ENCODE data around the gene RRAS.

Gene RRAS

DNA sequence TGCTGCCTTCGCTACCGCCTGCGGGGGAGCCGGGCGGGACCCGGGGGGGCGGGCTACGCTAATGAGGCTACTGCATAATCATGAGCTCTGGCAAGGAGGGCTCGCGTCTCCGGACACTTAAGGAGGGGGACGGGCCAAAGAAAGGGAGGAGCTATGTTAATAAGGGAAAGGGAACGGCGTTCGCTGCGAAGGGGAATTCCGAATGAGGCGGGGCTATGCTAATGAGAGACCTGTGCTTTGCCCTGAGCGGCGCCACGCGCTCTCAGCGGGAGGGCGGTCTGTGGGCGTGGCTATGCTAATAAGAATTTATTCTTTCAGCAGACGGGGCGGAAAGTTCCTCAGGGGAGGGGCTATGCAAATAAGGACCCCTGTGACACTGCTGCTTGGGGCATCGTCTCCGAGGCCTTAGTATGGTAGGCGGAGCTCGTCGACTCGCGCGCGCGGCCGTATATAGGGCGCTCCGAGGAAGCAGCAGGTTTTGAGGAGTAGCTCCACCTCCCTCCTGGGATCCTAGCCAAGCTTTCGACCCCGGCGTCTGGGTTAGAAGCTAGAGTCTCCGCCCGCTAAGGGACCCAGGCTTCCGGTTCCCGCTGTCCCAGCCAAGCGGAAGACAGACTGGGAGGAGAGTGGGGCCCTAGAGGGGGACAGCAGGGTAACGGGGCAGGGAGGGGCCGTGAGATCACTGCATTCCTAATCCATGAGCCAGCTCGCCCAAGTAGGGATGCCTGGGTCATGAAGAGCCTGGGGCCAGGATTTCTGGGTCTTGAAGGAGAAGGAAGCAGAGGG is at the start of gene RRAS:
TSS of gene RRAS (minus strand) at position 31 of the 786 bp plus-strand sequence. CDS start 45 bp downstream, outside the sequence.
- in situ Hi-C loops (cut with HindIII; ENCODE audit: low pct_ligation_motif_present, low pct_unique_long_range_greater_than_20kb, low sequenced_read_pairs), result no loop called here
- peak; percentile 99 for DNase-seq

DNA sequence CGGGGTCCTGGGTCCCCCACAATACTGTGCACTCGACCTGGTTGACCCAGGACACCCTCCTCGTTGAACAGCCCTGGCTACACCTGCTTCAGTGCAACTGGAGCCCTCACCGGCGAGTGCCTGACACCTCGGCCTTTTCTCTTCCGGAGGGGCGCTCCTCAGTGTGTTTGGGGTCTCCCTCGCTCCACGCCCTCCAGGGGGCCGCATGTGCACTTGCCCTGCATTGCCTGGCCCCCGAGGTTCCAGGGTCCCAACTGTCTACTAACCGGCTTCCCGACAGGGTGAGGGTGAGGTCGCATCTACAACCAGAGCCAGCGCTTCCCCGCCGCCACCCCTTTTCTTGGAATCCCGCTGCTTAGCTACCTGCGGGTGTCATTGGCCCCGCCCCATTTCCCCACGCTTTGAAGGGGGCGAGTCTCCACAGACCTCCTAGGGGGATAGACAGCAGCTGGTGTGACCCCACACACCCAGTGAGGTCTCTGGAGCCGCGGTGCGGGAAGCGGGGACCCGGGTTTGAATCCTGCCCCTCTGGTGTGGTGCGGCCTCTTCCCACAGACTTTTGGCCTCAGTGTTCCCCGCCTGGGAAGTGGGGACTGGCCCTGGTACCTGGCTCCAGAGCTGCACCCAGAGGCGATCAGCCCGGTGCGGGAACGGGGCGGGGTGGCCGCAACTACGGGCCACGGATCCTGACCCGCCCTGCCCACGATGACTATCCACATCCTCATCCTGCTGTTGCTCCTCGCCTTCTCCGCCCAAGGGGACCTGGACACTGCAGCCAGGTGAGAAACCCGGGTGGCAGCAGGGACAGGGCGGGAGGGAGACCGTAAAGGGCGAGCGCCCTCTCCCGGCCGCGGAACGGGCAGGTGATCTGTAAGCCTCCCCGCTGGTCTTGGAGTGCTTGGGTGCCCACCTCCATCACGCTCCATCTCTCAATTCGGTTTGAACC is 49.5 kb upstream of the RRAS start, which contains the start of gene ADM5:
TSS of gene ADM5 (plus strand) at position 462 of the 946 bp plus-strand sequence. CDS start at position 706, 244 bp downstream.
- in situ Hi-C loops (cut with HindIII; ENCODE audit: low pct_ligation_motif_present, low pct_unique_long_range_greater_than_20kb, low sequenced_read_pairs), result no loop called here

DNA sequence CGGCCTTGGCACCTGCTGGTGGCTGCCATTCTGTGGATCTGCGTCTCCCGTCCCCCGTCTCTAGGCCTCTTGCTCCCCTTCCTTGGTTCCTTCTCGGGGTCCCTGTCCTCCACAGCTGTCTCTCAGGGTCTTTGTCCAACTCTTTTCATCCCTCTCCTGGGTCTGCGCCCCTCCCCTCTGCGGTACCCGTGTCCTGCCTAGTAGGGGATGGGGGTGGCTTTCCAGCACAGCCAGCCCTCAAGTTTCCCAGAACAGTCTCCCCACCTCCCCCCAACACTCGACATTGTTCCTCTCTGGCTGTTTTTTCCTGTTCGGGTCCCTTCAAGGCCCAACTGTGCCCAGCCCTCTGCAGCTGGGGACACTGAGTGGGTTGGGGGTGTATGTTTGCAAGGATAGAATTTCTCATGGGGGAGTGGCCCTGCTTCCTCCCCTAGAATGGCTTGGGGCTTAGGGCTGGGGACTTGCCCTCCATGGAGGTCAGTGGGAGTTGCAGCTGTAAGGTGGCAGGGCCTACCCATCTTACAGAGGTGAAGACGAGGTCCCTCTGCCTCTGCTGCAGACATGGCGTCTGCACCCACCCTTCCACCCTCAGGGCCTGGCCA is 48.7 kb upstream of the RRAS start:
- in situ Hi-C loops (cut with HindIII; ENCODE audit: low pct_ligation_motif_present, low pct_unique_long_range_greater_than_20kb, low sequenced_read_pairs), result no loop called here
- DNase-seq, result no peak

More for the DNA sequence above, 49.5 kb upstream of the RRAS start, which contains the start of gene ADM5:
- no peak for DNase-seq

DNA sequence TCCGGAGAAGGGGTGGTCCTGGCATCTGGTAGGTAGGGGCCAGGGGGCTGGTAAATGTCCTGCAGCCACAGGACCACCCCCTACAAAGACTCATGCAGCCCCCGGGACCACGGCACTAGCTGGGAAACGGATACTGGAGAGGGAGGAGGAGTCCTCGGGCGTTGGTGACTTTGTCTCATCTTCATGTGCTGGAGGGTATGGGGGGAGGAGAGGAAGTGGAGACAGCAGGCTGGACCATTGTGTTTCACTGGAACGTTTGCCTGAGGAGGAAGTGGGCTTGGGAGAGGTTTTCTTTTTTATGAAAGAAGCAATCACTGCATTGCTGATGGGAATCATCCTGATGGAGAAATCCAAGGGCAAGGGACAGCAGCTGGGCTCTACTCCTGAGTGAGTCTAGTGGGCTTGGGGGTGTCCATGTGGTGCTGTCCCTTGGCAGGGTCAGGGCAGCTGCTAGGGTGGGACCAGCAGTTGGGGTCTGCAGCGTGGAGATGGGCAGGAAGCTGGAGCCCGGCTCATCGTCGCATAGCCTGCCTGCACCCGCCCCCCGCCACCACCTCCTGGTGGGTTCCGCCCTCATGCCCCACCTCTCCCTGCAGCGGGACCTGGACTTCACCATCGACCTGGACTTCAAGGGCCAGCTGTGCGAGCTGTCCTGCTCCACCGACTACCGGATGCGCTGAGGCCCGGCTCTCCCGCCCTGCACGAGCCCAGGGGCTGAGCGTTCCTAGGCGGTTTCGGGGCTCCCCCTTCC is 47.8 kb upstream of the RRAS start:
- DNase-seq, result no peak
- in situ Hi-C loops (cut with HindIII; ENCODE audit: low pct_ligation_motif_present, low pct_unique_long_range_greater_than_20kb, low sequenced_read_pairs), result no loop called here

DNA sequence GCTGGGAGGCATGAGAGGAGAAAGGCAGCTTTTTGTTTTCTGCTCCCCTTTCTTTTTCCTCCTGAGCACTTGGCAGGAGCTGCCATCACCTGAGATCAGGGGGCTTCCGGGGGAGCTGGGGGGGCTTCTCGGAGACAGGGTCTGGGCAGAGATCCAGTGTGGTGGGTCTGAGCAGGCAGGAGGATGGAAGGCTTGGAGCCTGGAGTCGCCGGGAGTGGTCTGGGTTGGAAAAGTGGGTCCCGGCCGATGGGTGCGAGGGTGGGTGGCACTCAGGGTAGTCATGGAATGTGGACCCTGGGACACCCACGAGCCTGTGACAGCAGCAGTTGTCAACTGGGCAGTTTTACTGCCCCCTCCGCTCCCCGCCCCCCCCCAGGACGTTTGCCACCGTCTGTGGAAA is 47.2 kb upstream of the RRAS start:
- in situ Hi-C loops (cut with HindIII; ENCODE audit: low pct_ligation_motif_present, low pct_unique_long_range_greater_than_20kb, low sequenced_read_pairs), result no loop called here

DNA sequence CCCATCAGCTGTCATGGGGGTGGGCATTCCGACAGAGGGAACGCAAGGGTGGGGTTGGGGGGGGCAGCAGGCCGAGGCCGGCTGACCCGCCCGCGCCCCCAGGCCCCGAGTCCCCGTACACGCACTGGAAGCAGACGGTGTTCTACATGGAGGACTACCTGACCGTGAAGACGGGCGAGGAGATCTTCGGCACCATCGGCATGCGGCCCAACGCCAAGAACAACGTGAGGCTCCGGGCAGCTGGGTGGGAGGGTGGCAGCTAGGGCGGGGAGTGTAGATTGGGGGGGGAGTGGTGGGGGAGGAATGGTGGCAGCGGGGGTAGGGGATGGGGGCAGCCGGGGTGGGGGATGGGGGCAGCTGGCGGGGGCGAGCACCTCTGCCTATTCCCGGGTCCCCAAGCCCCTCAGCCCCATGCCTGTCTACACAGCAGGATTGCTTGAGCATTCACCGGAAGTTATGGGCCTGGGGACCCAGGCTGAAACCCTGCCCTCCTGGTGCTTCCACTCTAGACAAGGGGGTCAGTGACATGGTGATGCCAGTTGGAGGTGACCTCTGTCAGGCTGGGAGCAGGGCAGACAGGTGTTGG is 46.7 kb upstream of the RRAS start:
- no peak for DNase-seq
- in situ Hi-C loops (cut with HindIII; ENCODE audit: low pct_ligation_motif_present, low pct_unique_long_range_greater_than_20kb, low sequenced_read_pairs), result no loop called here

More for the DNA sequence above, 47.2 kb upstream of the RRAS start:
- DNase-seq, result no peak

DNA sequence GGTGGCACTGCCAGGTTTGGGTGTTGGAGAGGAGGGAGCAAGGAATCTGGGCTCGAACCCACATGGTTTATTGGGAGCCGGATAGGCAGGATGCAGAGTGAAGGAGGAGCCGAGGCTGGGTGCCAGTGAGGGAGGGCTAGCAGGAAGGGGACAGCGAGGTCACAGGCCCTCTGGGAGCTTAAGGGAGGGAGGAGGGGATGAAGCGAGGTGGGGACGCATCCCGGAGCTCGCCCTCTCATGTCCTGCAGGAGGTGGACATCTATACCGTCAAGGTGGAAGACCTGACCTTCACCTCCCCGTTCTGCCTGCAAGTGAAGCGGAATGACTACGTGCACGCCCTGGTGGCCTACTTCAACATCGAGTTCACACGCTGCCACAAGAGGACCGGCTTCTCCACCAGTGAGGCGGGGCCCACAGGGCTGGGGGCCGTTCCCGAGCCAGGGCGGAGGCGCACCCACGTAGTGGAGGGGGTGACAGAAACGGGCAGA is 45.9 kb upstream of the RRAS start:
- no peak for DNase-seq
- in situ Hi-C loops (cut with HindIII; ENCODE audit: low pct_ligation_motif_present, low pct_unique_long_range_greater_than_20kb, low sequenced_read_pairs), result no loop called here

DNA sequence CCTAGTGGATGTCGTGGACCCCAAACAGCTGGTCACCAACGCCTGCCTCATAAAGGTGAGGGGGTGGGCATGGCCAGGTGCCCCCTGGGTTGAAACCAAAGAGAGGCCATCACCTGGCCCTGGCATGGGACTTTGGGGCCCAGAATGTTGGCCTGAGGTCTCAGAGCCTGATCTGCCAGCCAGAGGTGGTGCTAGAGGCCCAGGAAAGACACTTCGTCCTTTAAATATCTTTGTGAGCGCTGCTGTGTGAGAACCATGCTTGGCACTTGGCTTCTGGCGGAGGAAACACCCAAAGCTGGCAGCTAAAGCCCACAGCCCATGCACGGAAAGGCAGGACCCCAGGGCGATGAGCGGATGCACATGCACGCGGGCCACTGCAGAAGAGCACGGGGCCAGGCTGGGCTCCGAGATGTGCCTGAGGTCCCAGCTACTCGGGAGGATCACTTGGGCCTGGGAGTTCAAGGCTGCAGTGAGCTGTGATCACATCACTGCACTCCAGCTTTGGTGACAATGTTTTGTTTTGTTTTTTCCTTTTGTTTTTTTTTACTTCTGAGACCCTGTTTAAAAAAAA is 45.1 kb upstream of the RRAS start:
- no peak for DNase-seq
- in situ Hi-C loops (cut with HindIII; ENCODE audit: low pct_ligation_motif_present, low pct_unique_long_range_greater_than_20kb, low sequenced_read_pairs), result no loop called here

DNA sequence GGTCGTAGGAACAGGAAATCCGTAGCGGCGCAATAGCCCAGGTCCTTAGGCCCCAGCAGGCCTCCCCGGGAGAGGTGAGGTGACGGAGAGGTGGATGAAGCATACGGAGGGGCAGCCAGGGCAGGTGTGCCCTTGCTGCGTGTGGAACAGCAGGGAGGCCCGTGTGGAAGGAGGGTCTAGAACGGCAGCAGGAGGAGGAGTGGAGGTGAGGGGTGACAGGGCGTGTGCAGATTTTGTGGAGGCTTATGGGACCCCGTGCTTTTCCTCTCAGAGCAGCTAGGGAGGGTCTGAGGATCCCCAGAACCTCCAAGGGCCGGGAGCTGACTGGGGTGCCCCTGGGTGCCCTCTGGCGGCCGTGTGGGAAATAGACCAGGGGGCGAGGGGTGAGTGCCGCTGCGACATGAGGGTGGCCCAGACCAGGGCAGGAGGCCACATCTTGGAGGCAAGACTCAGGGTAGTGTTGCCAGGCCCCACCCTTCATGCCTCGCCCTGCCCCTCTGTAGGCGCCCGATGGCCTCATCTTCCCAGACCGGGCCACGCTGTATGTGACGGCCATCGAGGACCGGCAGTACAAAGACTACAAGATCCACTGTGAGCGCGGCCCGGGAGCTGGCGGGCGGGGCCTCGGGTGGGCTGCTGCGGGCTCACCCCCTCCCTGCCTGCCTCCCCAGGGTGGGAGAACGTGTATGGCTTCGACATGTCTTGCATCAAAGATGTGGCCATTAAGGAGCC is 44.5 kb upstream of the RRAS start:
- in situ Hi-C loops (cut with HindIII; ENCODE audit: low pct_ligation_motif_present, low pct_unique_long_range_greater_than_20kb, low sequenced_read_pairs), result no loop called here
- no peak for DNase-seq

DNA sequence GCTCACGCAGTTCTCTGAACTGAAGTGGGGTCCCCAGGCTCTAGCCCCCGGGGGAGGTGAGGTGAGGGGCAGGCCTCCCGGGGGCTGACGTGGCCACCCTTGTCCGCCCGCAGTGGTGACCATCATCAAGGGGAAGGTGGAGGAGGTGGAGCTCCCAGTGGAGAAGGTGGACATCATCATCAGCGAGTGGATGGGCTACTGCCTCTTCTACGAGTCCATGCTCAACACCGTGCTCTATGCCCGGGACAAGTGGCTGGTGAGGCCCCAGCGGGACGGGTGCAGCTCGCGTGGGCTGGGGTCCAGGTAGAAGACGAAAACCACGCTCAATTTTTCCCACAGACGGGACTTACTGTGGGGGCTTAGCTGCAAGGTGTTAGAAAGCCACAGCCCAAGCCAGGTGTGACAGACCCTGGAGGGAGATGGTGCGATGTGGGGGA is 43.9 kb upstream of the RRAS start:
- no peak for DNase-seq
- in situ Hi-C loops (cut with HindIII; ENCODE audit: low pct_ligation_motif_present, low pct_unique_long_range_greater_than_20kb, low sequenced_read_pairs), result no loop called here

DNA sequence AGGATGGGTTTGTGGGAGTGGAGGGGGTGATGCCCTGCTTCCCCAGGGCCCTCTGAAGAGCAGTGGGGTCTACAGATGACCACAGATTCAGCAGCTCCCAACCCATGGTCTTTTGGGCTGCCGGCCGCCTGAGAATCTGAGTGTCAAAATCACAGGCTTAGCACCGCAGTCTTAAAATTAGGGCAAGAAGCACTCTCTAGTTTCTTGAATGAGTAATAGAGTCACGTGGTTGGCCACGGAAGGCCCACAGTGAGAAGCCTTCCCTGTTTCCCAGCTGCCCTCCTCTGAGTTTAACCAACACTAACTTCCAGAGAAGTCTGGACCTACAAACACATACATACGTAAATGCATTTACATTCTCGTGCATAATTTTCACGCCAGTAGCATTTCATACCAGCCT is 42.3 kb upstream of the RRAS start:
- in situ Hi-C loops (cut with HindIII; ENCODE audit: low pct_ligation_motif_present, low pct_unique_long_range_greater_than_20kb, low sequenced_read_pairs), result no loop called here
- DNase-seq, result no peak

DNA sequence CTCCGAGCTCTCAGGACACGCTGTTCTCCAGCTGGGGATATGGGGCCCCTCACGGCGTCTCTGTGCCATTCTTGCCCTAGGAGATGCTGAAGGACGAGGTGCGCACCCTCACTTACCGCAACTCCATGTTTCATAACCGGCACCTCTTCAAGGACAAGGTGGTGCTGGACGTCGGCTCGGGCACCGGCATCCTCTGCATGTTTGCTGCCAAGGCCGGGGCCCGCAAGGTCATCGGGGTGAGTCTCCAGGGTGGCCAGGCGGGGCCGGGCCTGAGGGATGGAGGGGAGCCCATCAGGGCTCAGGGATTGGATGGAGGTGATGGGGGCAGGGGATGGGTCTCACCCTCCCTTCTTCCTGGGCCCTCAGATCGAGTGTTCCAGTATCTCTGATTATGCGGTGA is 41.9 kb upstream of the RRAS start:
- in situ Hi-C loops (cut with HindIII; ENCODE audit: low pct_ligation_motif_present, low pct_unique_long_range_greater_than_20kb, low sequenced_read_pairs), result no loop called here

DNA sequence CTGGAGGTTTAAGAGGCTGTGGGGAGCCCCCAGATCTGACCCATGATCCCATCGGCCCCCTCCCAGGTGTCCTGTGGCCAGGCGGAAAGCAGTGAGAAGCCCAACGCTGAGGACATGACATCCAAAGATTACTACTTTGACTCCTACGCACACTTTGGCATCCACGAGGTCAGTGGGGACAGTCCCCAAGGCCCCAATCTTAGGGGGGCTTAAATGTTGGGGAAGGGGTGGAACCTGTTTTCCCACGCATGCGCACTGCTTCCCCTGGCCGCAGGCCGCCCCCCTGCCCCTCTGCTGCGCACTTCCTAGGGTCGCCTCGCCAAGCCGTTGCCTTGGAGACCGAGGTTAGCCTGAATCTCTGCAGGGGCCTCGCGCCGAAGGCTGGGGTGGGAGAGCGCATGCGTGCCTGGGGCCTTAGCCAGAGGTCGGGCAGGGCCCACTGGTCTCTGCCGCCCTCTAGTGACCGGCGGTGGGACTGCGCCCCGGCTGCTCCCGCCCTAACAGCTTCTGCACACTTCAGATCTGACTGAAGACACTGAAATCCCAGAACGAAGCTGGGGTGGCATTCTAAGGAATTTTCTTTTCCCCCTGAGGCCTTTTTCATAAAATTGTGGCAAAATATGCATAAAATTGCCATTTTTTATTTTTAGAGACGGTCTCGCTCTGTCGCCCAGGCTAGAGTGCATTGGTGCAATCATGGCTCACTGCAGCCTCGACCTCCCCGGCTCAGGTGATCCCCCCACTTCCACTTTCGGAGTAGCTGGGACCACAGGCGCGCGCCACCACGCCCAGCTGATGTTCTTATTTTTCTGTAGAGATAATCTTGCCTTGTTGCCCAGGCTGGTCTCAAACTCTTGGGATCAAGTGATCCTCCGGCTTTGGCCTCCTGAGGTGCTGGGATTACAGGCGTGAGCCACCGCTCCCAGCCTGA is 40.7 kb upstream of the RRAS start:
- in situ Hi-C loops (cut with HindIII; ENCODE audit: low pct_ligation_motif_present, low pct_unique_long_range_greater_than_20kb, low sequenced_read_pairs), result no loop called here
- DNase-seq, result peak; percentile 80

More for the DNA sequence above, 41.9 kb upstream of the RRAS start:
- no peak for DNase-seq

DNA sequence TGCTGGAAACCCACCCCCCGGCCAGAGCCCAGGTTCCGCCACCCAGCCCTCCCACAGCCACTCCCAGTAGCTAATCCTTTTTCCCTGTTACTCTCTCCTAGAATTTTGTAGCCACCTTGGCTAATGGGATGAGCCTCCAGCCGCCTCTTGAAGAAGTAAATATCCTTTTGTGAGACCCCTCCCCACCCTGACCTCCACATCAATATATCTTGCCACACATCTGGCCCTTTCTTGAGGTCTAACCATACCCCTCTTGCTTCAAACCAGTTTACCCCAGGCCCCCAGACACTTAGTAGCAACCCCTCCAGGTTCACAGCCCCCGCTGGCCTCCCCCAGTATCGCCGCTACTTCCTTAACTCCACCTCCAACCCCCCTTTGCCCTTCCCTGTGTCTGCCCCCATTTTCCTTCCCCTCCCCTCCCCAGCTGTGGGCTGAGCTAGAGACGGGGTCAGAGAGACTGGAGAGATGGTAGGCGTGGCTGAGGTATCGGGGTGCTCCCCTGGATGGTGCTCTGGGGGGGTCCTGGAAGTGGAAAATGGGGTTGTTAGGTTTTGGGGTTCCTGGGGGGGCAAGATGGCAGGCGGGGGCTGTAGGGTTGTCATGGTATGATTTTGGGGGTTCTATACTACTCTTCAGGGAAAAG is 39.9 kb upstream of the RRAS start:
- in situ Hi-C loops (cut with HindIII; ENCODE audit: low pct_ligation_motif_present, low pct_unique_long_range_greater_than_20kb, low sequenced_read_pairs), result no loop called here

DNA sequence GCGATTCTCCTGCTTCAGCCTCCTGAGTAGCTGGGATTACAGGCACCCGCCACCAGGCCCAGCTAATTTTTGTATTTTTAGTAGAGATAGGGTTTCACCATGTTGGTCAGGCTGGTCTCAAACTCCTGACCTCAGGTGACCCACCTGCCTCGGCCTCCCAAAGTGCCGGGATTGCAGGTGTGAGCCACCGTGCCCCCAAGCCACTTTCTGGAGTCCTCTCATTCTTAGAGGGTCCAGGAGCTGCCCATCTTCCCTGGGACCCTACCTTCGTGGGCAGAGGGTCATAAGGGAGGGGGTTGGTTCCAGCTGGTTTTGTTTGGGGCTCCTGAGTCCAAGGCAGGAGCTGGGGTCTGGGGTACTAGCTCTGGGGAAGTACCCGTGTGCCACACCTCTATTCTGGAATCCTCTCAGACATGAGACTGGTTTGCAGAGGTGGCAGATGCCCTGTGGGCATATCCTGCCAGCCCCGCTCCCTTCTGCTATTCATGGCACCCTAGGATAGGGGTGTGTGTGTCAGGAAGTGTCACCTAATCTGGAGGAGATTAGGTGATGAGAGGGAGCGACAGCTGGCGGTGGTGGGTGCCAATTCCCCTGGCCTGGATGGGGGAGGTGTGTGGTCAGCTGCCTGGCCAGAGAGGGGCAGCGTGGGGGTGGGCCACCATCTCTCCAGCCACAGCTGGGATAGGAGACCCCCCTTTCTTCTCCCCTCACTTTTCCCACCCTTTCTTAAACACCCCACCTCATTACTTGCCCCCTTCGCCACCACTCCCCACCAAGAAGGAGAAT is 39.2 kb upstream of the RRAS start:
- DNase-seq, result no peak
- in situ Hi-C loops (cut with HindIII; ENCODE audit: low pct_ligation_motif_present, low pct_unique_long_range_greater_than_20kb, low sequenced_read_pairs), result no loop called here

More for the DNA sequence above, 39.9 kb upstream of the RRAS start:
- no peak for DNase-seq

Measured in ACHN (cell line).